Astrocyte of the spinal cord (primary cell): Measurements from ENCODE around the gene CASR.

Experiments
- DNase-seq: peaks from one replicate; pipeline ENCODE4 v3.0.0; 2011; ENCODE audit warnings: low read depth, low spot score
- H3K4me3 ChIP-seq: 2 replicates; pipeline ENCODE4 v1.5.1; 2011; ENCODE audit warnings: low read depth, mild to moderate bottlenecking, low read length, moderate library complexity
- in situ Hi-C: cut with HindIII; loops from 2 replicates; pipeline ENCODE4 v1.10.0; 2017; ENCODE audit warnings: low sequenced_read_pairs
- TF ChIP-seq, protein P1 (sequence below): IDR thresholded peaks from 2 replicates; pipeline ENCODE4 v1.5.1; 2012; ENCODE audit warnings: low read depth, mild to moderate bottlenecking, low read length, inconsistent platforms

CASR gene

DNA sequence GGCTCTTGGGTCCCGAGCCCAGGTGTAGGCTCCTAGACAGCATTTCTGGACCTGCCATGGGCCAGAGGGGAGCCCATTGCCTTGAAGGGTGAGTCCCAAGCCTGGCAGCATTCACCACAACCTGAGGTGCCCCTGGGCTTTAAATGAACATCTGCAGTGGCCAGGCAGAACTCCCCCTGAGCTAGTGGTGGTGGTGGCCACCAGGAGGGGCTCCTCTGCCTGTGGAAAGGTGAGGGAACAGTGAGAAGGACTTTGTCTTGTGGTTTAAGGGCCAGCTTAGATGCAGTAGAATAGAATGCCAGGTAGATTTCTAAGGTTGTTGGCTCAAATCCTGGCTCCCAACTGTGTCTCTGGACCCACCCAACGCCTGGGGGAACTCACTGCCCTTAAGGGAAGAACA lies 55.6 kb downstream of the CASR start:
- no peak overlapping the region for H3K4me3 ChIP-seq
- DNase-seq = no peak
- in situ Hi-C loops = no loop called here
- TF ChIP-seq, protein P1, sequence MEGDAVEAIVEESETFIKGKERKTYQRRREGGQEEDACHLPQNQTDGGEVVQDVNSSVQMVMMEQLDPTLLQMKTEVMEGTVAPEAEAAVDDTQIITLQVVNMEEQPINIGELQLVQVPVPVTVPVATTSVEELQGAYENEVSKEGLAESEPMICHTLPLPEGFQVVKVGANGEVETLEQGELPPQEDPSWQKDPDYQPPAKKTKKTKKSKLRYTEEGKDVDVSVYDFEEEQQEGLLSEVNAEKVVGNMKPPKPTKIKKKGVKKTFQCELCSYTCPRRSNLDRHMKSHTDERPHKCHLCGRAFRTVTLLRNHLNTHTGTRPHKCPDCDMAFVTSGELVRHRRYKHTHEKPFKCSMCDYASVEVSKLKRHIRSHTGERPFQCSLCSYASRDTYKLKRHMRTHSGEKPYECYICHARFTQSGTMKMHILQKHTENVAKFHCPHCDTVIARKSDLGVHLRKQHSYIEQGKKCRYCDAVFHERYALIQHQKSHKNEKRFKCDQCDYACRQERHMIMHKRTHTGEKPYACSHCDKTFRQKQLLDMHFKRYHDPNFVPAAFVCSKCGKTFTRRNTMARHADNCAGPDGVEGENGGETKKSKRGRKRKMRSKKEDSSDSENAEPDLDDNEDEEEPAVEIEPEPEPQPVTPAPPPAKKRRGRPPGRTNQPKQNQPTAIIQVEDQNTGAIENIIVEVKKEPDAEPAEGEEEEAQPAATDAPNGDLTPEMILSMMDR = no peak

DNA sequence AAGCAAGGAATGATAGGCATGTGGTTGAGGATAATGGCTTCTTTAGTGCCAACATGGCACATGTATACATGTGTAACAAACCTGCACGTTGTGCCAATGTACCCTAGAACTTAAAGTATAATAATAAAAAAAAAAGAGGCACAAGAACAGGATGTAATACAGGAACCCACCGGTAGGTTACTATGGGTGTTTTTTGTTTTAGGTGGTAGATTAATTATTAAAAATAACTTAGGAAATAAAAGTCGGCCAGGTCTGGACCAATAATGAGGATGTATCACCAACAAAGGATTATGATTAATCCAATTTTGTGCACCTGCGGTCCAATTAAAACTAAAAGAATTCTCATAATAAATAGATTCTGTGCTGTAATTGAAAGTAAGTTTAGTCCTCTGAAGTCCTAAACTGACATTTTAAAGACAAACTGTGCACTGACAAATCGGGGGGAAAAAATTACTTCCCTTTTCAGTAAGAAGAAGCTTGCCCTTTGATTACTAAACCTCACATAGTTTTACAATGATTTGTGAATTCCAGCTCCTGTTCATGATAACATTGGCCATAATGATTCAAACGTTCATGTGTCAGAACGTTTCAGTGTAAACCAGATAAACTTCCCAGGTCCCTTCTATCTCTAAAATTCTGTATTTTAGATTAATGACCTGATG lies 62.2 kb downstream of the CASR start:
- peak; percentile 6 for DNase-seq
- TF ChIP-seq, protein P1 = no peak
- no peak overlapping the region for H3K4me3 ChIP-seq
- in situ Hi-C loops = no loop called here

DNA sequence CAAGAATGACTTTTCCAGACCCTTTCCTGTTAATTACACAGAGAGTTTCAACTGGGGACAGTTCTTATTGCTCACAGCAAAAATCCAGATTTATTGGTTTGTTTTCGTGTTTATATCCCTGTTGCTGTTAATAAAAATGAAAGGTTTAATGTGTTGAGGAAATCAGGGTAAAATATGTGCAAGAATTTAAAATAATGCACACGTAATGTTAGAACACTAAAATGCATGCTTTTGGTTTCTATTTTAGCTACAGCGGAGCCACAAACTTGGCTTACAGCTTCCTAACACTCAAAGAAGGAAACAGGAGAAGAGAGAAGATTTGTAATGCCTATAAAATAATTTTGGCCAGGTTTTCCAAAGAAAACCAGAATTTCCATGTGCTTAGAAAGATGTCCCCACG lies 62.7 kb downstream of the CASR start:
- no peak for DNase-seq
- H3K4me3 ChIP-seq = no peak overlapping the region
- TF ChIP-seq, protein P1 = no peak
- in situ Hi-C loops = no loop called here

DNA sequence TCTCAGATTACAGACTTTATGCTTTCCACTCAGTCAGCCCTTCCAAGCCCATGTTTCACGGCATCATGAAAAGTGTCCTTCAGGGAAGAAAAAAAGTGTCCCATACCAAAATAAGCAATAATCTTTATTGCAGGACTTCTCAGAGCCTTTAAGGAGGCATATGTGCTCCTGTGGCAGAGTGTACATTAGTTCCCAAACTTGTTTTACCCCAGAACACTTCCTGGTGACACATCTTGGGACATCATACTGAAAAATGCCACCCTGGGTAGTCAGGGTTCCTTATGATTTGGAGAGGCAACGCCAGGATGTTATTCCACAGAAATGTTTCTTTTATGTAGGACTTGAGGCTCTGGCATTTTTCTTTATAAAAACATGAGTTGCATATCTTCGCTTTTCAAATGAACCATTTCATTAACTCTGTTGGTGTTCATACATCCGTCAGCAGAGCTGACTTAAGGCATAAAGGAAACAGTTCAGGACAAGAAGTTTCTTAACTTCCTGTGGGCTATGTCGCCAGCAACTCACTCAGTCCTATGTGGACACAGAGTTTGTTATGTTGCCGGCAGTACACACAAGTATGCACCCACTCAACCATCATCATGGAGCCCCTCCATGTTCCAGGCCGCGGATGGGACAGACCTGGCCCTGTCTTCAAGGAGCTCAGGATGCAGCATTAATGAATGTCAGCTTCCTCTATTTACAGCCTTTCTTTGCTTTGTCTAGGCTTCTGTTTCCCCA lies 63.8 kb downstream of the CASR start:
- TF ChIP-seq, protein P1 = no peak
- no peak for DNase-seq
- in situ Hi-C loops = no loop called here
- no peak overlapping the region for H3K4me3 ChIP-seq

DNA sequence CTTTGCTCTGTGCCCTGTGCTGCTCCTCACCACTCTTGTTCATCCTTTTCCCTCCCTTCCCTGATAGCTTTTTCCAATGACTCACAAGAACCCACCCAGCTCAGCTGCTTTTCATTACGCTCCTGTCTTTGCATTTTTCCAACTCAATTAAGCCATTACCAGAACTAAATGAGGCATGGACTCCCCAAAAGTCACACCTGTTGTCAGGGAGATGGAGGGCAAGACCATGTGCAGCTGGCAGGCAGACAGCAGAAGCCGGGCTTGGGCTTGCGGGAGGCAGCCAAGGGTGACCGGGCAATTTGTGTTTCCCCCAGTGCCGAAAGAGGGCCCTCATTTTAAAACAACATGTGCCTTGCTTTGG lies 64.3 kb downstream of the CASR start:
- peak; percentile 4 for DNase-seq
- in situ Hi-C loops = no loop called here
- no peak overlapping the region for H3K4me3 ChIP-seq

DNA sequence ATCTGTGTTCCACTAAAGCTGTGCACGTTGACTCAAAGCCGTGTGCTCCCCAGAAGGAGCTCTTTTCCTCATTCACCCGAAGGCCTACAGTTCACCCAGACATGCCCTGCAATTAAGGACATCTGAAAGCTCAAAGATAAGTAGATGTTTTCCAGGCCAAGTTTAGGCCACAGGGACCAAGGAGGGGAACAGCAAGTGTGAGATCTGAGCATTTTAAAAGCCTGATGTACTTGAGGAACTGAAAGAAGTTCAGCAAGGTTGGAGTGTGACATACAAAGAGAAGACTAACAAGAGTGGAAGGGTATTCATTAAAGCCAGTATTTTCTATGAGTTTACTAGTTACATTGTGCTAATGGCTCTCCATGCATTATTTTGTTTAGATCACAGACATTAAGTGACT lies 68.0 kb downstream of the CASR start:
- in situ Hi-C loops = no loop called here
- no peak for DNase-seq
- H3K4me3 ChIP-seq = no peak overlapping the region
- TF ChIP-seq, protein P1 = no peak

More for the DNA sequence above, 64.3 kb downstream of the CASR start:
- TF ChIP-seq, protein P1 = no peak
